T-helper 22 cell (primary cell): ENCODE results near the gene NRSN2.
"Not testable (repeated sequence)": the region's sequence is repeated elsewhere in the genome, so short reads cannot be mapped to it uniquely, and the experiment has no call there.

Source experiments
- DNase-seq: peaks from one replicate; pipeline ENCODE4 v3.0.0-alpha.2; 2020; ENCODE audit warnings: low read depth

Gene NRSN2

GRCh38 chr20:375265-375889 is 28.5 kb downstream of the NRSN2 start:
- no peak for DNase-seq

- DNase-seq: no peak
Measured at GRCh38 chr20:376089-376488, 29.2 kb downstream of the NRSN2 start.

GRCh38 chr20:376750-377149 is 29.8 kb downstream of the NRSN2 start:
- DNase-seq: no peak

- not testable (repeated sequence) for DNase-seq
Measured at GRCh38 chr20:377578-377977, 30.7 kb downstream of the NRSN2 start.

- no peak for DNase-seq
Measured at GRCh38 chr20:378961-379336, 32.0 kb downstream of the NRSN2 start.

- peak; percentile 16 for DNase-seq
Measured at GRCh38 chr20:380763-381580, 34.1 kb downstream of the NRSN2 start.

- peak; percentile 47 for DNase-seq
Measured at GRCh38 chr20:381581-382290, 34.8 kb downstream of the NRSN2 start.

- no peak for DNase-seq
Measured at GRCh38 chr20:382291-383115, 35.6 kb downstream of the NRSN2 start.

GRCh38 chr20:383889-384288 is 37.0 kb downstream of the NRSN2 start:
- no peak for DNase-seq

- DNase-seq: no peak
Measured at GRCh38 chr20:384723-385122, 37.8 kb downstream of the NRSN2 start.

- DNase-seq: no peak
Measured at GRCh38 chr20:385448-385847, 38.5 kb downstream of the NRSN2 start.

GRCh38 chr20:386634-387033 is 39.7 kb downstream of the NRSN2 start:
- DNase-seq: not testable (repeated sequence)

GRCh38 chr20:387520-387919 is 40.6 kb downstream of the NRSN2 start:
- DNase-seq: no peak

- DNase-seq: no peak
Measured at GRCh38 chr20:388034-388994, 41.4 kb downstream of the NRSN2 start.

GRCh38 chr20:389220-389619 is 42.3 kb downstream of the NRSN2 start:
- DNase-seq: no peak

GRCh38 chr20:391041-391711 is 44.3 kb downstream of the NRSN2 start:
- DNase-seq: no peak

GRCh38 chr20:393296-393695 is 46.4 kb downstream of the NRSN2 start:
- not testable (repeated sequence) for DNase-seq

GRCh38 chr20:396252-396618 is 49.3 kb downstream of the NRSN2 start:
- no peak for DNase-seq

- no peak for DNase-seq
Measured at GRCh38 chr20:396619-397431, 49.9 kb downstream of the NRSN2 start.
